OCI-M2 (cell line): ENCODE results near the gene NANOS2.
"Not testable (repeated sequence)": the region's sequence is repeated elsewhere in the genome, so short reads cannot be mapped to it uniquely, and the experiment has no call there.

Experiments
- DNase-seq: peaks from one replicate; lab custom pipeline; 2025; ENCODE audit not compliant: unreplicated experiment; lab: John Stamatoyannopoulos, UW

The NANOS2 gene

DNA sequence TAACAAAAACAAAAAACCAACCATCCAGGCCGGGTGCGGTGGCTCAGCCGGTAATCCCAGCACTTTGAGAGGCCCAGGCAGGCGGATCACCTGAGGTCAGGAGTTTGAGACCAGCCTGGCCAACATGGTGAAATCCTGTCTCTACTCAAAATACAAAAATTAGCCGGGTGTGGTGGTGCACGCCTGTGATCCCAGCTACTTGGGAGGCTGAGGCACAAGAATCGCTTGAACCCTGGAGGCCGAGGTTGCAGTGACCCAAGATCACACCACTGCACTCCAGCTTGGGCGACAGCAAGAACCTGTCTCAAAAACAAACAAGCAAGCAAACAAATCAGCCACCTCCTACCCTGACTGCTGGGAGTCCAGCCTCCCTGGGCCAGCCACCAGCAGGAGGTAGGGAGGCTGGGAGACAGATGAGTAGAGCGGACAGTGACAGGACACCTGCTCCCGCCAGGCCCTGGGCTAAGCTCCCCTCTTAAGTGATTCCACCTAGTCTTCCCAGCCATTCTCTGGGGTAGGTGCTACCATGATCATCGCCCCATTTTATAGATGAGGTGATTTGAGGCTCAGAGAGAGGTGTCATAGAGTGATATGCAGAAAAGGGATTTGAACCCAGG is 18.5 kb downstream of the NANOS2 start:
- DNase-seq = not testable (repeated sequence)

DNA sequence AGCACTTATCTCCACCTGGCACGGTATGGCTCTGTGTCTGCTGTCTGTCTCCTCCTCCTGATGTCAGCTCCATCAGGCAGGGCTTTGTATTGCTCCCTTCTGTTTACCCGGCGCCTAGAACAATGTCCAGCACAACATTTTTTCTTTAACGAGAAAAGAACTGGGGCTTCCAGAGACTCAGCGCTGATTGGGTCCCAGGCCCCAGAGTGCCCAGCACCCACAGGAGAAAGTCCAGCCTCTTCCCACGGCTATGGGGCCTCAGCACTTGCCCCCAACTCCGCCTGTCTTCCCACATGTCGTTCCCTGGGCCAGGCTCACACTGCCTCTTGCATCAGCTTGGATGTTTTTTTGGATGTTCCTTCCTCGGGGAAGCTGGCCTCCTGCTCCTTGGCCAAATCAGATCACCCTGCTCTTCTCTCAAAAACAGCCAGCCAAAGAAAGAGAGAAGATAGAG is 19.0 kb downstream of the NANOS2 start:
- no peak for DNase-seq

GRCh38 chr19:45890877-45891276 is 23.7 kb downstream of the NANOS2 start:
- no peak for DNase-seq

DNA sequence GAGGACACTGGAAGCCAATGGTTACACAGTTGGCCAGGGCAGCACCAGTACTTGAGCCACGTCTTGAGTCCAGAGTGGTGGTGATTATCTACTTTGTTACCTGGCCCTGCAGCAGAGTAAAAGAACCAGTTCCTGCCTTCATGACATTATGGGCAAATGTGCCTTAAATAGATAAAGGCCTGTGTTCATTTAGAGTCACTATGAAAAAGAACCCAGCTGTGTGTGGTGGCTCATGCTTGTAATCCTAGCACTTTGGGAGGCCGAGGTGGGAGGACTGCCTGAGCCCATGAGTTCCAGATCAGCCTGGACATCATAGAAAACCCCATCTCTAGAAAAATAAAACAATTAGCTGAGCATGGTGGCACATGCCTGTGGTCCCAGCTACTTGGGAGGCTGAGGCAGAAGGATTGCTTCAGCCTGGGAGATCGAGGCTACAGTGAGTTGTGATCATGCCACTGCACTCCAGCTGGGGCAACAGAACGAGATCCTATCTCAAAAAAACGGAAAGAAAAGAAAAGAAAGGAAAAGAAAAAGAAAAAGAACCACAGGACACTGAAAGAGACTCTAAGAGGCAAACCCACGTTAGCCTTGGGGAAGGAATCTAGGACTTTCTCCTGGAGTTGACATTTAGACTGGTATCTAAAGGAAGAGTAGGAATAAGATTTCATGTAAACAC is 25.2 kb downstream of the NANOS2 start:
- peak; percentile 44 for DNase-seq

DNA sequence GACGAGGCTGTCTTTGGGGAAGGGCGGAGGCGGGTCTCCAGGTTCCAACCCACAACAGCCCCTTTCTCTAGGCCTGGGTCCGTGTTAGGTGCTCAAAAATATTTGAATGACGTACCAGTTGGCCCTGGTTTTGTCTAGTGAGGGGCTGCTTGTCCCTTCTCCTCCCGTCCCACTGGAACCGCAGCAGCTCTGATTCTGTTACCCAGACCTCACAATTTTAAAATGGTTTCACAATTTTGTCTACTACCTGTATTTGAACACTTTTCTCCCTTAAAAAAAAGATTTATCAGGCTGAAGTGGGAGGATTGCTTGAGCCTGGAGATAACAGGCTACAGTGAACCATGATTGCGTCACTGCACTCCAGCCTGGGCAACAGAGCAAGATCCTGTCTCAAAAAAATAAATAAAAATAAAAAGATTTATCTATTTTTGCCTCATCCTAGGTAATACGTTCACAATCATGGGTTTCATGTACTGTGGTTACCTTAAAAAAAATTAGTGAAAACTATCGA is 27.3 kb downstream of the NANOS2 start:
- DNase-seq = no peak

DNA sequence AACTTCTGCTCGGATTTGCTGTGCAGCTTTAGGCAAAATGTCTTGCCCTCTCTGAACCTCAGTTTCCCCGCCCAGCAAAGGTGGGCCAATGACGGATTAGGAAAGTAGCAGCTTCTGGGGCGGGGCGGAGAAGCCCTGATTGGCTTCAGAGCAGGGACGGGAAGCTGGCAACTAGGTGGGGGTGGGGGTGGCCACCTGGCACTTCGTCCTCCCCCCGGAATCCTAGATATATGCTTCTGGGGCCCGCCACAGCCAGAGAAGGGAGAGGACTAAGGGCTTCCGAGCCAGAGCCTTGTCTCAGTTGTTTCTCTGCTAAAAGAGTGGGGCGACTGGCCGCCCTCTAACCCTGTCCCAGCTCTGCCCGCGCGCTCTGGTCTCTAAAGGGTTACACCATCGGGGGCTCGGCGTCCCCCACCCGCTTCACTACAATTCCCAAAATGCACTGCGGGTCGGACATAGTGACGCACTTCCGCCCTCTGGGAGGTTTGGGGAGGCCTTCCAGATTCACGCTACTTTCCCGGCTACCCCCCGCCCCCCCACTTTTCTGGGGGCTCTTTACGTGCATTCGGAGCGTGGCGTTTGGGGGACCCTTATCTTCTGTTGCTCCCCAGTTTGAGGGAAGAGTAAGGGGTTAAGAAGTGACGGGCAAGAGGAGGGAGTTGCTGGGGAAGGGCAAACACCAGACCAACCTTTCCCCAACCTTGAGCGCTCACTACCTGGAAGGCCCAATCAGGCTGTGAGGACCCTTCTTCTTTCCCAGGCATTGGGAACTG is 28.0 kb downstream of the NANOS2 start:
- DNase-seq = peak; percentile 77

- peak; percentile 30 for DNase-seq
Measured at GRCh38 chr19:45885556-45886426, 28.8 kb downstream of the NANOS2 start, which contains the start of gene IRF2BP1. IRF2BP1 (minus strand) TSS chr19:45886141; CDS start chr19:45885774, 367 bp downstream.

DNA sequence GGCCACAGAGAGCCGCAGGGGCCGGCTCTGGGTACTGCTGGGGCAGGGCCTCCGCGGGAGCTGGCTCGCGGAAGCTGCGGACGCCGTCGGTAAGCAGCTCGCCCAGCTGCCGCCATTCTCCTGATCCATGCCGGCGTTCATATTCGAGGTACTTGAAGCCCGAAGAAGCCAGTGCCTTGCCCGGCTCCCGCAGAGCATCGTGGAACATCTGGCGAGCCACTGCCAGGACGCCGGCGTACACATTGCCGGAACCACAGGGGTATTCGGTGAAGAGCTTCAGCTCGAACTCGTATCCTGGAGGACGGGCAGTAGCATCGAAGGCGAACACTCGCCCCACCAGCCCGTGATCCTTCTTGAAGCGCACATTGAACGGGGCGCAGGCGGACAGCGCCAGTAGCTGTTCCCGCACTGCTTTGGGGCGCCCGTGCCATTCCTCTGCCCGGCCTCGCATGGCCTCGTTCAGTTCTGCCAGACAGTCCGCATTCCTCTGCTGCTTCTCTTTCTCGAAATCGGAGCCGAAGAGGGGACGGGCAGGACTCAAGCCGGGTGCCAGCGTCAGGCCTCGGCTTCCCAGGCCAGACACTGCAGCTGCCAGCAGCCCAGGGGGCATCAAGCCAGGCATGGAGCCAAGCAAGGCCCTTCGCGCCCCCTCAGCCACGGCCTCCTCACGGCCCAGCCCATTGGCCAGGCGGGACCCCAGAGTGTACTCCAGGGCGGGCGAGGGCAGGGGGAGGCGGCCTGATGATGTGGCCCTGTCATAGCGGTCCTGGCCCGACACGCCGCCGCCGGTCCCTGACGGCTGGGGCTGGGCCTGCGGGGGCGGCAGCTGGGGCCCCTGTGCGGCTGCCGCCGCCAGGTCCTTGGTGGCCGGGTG is 29.7 kb downstream of the NANOS2 start:
- no peak for DNase-seq

GRCh38 chr19:45883881-45884681 is 30.5 kb downstream of the NANOS2 start:
- no peak for DNase-seq

DNA sequence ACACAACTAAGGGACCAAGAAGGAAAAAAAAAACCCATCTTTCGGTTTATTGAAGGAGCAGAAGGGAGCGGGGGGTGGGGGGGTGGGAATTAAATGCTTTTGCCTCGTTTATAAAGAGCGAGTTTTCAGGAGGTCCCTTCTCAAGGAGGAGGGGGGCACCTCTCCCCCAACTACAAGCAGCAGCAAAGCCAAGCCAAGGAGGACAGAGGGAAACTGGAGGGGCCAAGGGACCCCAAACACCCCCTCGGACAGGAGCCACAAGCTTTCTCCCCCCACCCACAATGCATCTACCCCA is 31.0 kb downstream of the NANOS2 start:
- DNase-seq = no peak

- DNase-seq = peak; percentile 60
Measured at GRCh38 chr19:45882652-45883585, 31.7 kb downstream of the NANOS2 start.

DNA sequence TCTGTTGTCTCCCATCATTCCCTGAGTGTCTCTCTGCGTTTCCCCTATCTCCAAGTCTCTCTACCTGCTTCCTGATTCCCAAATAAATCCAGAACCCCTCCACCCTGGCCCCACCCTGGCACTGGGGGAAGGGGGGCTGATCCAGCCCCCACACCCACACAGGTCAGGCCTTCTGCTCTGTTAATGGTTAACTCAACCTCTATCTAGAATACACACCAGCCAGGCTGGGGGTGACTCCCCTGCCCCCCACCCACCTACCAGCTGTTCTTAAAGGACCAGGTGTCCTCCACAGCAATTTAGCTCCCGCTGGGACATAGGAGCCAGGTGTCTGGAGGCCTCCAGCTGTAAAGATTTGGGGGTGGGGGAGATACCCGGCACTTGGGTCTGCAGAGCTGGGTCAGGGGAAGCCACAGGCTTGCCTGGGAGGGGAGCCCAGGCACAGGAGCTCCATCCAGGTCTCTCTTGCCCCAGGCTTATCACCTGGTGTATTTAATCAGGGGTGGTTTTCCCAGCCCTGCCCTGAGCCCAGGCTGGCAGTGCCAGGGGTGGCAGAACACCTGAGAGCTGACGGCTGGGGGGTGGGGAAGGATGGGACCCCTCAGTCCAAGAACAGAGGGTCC is 32.6 kb downstream of the NANOS2 start:
- DNase-seq = no peak

DNA sequence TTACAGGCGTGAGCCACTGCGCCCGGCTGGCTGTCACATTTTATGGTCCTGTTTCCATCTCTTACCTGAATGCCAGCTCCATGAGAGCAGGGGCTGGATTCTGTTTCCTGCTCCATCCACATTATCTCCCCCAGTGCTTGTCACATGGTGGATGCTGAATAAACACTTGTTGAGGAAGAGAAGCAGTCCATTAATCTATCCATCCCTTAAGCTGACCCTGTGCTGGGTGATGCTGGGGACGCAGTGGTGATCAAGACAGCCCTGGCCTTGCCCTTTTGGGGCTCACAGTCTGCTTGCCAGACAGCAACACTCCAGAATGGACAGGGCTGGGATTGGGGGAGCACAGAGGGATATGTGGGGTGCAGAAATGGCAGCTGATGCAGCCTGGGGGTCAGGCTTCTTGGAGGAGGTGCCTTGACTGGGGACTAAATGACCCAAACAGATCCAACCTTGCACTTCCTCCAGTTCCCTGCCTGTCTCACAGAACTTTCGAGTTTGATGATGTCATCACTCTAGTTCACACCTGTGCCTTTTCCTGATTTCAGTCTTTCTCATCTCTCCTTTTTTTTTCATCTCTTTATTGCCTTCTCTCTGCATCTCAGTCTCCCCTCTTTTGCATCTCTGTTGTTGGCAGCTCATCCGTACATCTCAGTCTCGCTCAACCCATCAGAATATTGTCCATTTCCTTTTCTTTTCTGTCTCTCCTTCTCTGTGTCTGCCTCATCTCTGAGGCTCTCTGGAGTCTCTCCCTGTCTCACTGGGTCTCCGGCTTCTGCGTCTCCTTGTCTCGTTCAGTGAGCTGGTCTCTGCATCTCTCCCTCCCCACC is 33.3 kb downstream of the NANOS2 start:
- no peak for DNase-seq

DNA sequence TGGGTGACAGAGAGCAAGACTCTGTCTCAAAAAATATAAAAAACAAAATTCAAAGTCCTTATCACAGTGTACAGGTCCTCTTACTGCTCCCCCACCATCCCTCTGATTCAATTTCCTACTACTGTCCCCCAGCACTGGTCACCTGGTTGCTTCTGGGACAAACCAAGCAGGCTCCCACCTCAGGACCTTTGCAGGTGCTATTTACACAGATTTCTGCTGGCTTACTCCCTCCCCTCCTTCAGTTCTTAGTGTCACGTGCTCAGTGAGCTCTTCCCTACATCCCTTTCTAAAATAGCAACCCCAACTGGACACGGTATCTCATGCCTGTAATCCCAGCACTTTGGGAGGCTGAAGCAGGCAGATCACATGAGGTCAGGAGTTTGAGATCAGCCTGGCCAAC is 34.6 kb downstream of the NANOS2 start:
- DNase-seq = no peak

DNA sequence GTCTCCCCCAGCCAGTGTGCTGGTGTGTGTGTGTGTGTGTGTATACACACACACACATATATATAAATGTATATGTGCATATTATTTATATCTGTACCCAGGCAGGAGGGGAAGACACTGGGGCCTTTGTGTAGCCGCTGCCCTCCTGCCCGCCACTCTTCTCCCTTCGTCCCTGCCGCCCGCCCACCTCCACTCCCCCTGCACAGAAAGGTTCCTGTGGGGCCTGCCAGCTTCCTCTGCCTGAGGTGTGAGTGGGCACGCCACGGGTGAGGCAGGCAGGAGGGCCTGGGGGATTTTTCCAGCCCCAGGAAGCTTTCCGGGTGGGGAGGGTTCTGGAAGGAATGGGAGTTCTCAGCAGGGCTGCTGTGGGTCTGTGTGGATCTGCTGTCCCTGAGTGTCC is 35.5 kb downstream of the NANOS2 start:
- DNase-seq = no peak

DNA sequence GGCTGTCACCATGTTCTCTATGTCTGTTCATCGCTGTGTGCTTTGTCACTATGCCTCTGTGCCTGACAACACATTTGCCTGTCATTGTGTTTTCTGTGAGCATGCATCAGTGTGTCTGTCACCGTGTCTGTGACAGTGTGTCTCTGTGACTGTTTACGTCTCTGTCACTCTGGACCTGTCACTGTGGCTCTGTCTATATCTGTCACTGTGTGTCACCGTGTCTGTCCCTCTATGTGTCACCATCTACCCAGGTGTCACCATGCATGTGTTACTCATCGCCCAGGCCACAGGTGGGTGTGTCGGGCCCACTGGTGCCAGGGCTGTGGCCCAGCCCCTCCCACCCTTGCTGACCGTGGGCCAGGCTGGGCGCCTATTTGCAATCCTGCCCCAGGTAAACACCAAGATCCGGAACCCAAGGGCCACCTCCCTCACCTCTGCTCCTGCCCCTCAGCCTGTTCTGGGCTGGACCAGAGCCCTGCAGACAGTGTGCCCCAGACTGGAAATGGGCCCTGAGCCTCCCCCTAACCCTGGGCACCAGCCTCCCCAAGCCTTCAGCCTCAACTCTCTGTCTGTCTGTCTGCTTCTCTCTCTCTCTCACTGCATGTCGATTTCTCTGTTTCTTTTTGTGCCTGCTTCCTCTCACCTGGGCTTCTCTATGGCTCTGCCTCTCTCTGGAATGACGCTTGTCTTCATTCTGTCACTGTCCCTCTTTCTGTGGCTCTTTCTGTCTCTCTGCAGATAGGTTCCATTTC is 36.4 kb downstream of the NANOS2 start:
- DNase-seq = no peak
